ENCODE data around the gene HRH2.

GRCh38 chr5:175692235-175692995 is 34.5 kb downstream of the HRH2 start:
- no peak for TF ChIP-seq CTCF (IDR thresholded peaks at IDR 0.05 in 2 of 3, conservative IDR thresholded peaks at IDR 0.05 in 1 of 3; ENCODE audit: insufficient read depth in 2 of 3, low read depth in 1 of 3, low read length in 3 of 3)
- TF ChIP-seq ZBTB33 (CRISPR knock-in tag; IDR thresholded peaks at IDR 0.05): no peak
- TF ChIP-seq BRCA1 (IDR thresholded peaks at IDR 0.05): no peak
- TF ChIP-seq BRCA1 (CRISPR knock-in tag; IDR thresholded peaks at IDR 0.05): no peak
- TF ChIP-seq ADNP (tag; IDR thresholded peaks at IDR 0.05): no peak
- no peak for TF ChIP-seq CHD2 (IDR thresholded peaks at IDR 0.05; ENCODE audit: low read depth, low read length)
- TF ChIP-seq SREBF2 (CRISPR knock-in tag; IDR thresholded peaks at IDR 0.05): no peak
- no peak for TF ChIP-seq ZBTB40 (IDR thresholded peaks at IDR 0.05)
- no peak for TF ChIP-seq ZBTB40 (CRISPR knock-in tag; IDR thresholded peaks at IDR 0.05)
- no peak for TF ChIP-seq STAT6 (CRISPR knock-in tag; IDR thresholded peaks at IDR 0.05)
- no peak for TF ChIP-seq SMAD4 (CRISPR knock-in tag; conservative IDR thresholded peaks at IDR 0.05)
- no peak for TF ChIP-seq SRSF7 (optimal IDR thresholded peaks at IDR 0.05; ENCODE audit: low read depth, low read length)
- TF ChIP-seq POLR2AphosphoS5 (IDR thresholded peaks at IDR 0.05; ENCODE audit: control insufficient read depth, insufficient read depth, low read depth, low read length): no peak
